GM21576 (cell line): ENCODE results near the gene CAPN7.
A peak's percentile ranks its signal among the peaks of the same experiment; 100 is the strongest.

Source experiments
- ATAC-seq: cut with Tn5 transposase; IDR thresholded peaks from one replicate; pipeline ENCODE4 v1.9.1; 2021; ENCODE audit warnings: mild to moderate bottlenecking, moderate library complexity; ENCODE audit not compliant: unreplicated experiment

CAPN7 gene

DNA sequence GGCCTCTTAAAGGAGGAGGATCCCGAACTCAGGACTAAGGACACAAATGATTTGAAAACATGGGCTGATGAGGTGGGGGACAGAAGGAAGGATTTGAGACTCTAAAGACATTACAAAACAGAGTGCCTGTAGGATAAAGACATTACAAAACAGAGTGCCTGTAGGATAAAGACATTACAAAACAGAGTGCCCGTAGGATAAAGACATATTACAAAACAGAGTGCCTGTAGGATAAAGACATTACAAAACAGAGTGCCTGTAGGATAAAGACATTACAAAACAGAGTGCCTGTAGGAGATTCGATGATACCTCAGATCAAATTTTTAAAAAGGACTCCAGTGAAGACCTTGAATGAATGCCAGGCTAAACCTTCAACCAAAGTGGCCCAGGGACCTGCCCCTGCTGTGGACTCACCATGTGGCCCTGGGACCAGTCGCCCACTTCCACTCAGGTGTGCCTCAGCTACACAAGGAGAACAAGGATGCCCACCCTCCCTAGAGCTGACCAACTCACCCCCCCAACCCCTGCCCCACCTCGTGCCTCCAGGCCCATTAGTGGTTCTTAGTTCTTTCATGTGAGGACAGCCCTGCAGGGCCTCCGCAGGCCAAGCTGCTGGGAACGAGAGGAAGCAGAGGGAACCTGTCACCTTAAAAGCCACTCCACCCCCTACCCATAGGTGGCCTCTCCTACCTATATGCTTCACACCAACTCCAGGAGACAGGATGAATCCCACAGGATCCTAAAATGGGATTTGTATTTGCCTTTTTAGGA is 66.6 kb downstream of the CAPN7 start:
- ATAC-seq: no peak

DNA sequence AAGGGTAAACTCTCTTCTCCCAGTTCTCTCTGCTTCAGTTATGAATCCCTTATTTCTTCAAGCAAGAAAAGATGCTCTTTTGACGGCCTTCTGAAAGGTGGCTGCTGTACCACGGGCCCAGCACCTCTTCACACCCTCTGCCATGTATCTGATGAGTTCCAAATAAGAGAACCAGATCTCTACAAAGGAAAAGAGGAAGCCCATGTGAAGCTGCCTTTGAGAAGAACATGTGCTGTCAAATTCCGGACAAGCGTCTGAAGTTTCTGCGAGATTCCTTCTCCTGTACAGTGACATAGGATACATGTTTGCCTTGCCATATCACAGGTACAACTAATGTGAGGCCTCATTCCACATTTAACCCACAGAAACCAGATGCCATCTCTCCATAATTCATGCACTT is 67.2 kb downstream of the CAPN7 start:
- no peak for ATAC-seq

DNA sequence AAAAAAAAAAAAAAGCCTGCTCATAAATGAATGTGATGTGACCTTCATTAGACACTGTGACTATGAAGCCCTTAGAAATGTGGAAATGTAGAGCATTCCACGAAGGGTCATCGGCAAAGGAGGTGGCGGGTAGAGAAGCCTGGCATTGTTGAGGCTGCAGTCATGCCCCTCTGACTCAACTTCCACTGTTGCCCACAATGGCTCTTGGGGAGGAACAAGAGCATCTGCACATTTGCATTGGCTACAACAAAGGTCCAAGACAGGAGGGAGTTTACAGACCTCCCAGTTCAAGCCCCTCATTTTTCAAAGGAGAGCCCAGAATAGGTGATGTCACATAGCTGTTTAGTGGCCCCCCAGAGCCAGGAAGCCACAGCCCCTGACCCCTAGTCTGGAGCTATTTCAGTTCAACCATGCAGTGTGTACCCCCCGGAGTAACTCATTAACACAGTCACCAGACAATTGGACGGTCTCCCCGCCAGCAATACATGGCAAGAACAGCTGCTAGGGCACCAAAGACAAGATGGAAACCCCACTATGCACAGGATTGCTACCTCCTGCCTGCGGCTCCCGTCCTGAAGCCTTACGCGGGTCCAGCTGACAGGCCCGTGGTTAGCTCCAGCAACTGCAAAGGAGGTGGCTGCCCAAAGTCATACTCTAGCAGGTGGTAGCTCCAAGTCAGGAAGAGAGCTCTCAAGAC is 70.1 kb downstream of the CAPN7 start:
- no peak for ATAC-seq

DNA sequence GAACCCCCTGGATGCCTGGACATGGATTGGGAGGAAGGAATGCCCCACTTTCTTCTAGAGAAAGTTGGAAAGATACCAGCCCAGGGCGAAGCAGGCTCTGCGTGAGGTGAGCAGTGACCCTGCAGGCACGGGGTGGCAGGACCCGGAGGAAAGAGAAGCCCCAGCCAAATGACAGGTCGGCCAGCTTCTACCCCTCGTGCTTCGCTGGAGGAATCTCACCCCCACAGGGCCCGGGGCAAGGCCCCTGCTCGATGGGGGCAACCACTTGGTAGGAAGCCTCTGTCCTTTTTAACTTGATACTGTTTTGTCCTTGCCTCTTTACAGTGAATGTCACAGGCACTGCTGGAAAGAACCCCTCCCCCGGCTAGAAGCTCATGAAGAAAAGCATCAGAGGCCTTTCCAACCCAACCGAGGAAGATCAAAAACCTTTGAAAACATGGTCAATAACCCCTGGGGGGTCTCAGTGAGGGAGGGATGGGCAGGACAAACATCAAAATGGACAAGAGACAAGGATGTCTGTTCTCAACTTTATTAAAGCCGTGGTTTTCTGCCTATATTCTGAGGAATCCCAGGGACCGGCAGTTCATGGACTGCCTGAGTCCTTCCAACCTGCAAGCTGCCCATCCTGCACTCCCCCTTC is 71.9 kb downstream of the CAPN7 start:
- ATAC-seq: no peak

DNA sequence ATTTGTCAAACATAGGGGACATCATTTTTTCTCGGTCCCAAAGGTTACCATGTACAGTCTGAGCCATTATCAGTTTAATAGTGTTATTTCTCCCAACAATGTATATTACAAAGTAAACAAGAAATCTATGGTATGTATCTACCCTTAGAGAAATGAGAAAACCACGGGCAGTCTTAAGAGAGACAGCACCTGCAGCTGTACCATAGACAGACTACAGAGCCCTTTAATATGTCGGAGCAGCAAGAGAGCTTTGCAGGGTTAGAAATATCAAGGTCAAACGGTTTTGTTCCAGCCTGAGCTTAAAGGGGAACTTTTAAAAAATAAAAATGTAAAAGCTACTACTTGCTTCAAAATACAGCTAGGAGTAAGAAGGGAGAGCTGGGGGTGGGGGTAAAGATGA is 73.2 kb downstream of the CAPN7 start:
- no peak for ATAC-seq

DNA sequence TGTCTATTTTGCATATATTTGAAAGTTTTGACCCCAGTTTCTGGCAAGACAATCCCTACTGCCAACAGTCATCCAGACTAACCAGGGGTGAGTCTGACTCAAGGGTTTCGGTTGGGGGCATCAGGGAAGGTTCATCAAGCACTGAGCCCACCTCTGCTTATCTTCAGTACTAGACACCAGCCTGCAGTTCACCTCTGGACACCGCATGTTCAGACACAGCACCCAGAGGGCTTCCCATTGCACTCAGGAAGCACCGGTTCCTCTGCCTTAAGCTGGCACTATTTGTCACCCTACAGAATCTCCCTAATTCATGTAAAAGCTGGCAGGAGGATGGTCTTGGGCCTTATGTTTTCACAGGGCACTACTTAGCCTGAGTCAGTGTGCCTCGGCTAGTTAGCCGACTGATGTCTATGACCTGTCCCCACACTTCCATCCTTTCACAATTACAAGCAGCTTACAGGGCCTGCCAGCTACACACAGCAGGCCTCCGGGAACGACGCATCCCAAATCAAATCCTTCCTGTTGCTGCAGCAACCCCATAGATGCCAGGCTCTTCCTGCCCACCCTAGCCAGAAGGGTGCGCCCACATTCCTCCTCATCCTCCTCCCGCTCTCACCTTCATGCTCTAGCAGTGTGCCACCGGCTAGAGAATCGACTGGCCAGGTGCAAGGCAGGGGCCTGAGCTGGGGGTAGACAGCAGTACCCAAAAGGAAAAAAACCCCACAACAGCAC is 73.8 kb downstream of the CAPN7 start:
- ATAC-seq: no peak

DNA sequence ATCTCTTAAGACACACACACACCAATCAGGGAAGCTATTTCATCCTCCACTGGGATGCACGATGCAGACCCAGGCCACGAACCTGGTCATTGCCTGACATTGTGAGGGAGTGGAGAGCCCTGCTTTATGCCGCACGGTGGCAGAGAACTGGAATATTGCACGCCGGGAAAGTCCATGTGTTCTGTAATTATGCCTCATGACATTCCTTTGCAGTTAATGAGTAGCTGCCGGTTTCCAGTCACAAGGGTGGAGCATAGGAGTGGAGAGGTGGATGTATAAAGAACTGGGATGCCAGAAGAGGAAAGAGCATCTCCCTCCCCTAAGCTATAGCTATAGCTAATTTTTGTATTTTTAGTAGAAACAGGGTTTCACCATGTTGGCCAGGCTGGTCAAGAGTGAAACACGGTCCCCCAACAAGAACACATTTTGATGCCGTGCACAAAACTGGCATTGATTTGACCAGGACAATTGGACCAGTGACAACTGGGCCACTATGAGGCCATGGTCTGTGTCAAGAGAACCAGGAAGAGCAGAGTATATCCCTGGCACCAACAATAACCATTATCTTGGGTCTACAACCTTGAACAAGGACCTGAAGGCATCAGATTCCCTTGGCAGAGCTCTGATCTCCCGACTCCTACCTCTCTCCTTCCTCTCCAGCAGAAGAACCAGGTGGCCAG is 74.9 kb downstream of the CAPN7 start:
- no peak for ATAC-seq

DNA sequence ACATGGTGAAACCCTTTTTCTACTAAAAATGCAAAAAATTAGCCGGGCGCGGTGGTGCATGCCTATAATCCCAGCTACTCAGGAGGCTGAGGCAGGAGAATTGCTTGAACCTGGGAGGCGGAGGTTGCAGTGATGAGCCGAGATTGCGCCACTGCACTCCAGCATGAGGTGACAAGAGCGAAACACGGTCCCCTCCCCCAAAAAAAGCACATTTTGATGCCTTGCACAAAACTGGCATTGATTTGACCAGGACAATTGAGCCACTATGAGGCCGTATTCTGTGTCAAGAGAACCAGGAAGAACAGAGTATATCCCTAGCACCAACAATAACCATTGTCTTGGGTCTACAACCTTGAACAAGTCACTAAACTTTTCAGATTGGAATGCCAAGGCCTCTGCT is 75.8 kb downstream of the CAPN7 start:
- ATAC-seq: no peak

DNA sequence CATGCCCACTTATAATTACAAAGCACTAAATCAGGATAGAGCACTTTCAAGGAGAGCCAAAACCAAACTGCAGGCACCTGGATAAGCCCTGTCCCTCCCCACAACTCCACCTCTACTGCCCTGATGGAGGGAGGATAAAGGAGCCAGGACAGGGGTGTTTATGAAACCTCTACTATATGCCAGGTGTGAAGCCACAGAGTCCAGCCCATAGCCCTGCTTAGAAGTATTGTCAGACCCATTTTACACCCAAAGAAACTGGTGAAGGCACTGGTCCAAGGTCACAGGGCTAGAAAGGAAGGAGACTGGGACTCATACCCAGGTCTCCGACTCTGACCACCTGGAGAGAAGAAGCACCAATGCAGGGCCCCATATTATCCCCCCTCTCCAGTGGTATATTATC is 77.7 kb downstream of the CAPN7 start:
- no peak for ATAC-seq

DNA sequence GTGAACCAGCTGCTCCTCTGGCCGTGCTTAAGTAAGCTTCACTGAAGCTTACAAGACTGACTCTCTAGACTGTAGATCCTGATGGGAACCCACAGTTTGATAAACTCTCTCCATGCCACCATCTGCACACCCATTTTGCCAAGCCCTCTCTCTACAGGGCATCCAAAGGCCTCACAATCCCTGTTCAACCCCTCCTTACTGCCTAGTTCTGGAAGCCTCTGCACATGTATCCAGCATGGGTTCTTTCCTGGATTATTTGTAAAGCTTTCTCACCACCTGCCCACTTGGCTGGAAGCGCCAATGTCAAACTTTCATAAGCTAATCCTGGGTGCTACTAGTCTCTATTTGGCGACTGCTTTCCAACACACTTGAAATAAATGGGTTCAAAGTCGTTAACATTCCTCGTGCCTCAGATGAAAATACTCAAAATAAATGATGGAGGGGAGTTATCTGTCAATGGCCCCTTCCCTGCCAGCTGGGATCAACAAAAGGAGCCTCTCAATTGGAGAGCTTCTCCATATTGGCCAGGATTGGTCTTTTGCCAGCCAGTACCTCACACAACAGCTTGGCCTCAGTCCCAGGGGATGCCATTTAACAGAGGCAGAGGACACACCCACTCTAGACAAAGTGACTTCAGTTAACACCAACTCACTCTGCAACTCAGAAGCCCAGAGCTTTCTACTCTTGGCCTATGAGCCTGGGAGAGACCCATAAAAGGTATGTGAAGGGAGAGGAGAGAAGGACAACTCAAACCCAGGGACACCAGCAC is 78.3 kb downstream of the CAPN7 start:
- no peak for ATAC-seq

DNA sequence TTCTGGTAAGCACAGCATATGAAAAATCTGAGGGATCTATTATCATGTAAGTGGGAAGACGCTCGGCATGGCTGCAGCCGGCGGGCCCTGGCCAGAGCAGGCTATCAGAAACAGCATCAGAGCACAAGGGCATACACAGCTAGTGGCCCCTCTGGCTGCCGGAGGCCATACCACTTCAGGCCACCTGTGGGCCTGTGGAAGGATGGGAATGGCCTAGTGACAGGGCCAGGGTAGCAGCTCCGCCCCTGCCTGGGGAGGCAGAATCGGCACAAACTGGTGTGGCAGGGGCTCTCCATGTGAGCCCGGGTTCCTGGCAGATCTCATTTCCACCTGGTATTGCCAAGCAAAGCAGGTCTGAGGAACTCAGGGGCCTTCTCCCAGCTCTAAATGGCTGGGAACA is 80.0 kb downstream of the CAPN7 start:
- no peak for ATAC-seq

DNA sequence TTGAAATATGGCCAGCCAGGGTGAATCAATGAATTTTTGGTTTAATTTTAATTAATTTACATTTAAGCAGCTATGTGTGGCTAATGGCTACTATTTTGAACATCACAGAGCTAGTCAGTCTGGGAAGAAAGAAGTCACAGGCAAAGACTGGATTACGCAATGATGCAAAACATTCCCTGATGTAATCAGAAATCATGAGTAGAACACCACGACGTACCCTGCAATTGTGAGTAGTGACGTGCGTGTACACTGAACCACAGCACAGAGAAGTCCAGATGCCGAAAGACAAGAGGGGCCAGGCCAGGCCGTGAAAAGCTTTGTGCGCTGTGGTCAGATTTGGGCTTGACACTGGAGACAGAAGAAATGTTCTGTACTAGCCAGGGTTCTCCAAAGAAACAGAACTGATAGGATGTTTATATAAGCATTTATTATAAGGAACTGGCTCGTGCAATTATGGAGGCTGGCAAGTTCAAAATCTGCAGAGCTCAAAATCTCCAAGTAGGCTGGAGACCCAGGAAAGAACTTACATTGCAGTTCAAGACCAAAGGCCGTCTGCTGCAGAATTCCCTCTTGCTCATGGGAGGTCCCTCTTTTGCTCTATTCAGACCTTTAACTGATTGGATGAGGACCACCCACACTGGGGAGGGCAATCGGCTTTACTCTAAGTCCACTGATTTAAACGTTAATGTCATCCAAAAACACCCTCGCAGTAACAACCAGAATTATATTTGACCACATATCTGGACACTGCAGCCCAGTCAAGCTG is 81.7 kb downstream of the CAPN7 start:
- no peak for ATAC-seq

DNA sequence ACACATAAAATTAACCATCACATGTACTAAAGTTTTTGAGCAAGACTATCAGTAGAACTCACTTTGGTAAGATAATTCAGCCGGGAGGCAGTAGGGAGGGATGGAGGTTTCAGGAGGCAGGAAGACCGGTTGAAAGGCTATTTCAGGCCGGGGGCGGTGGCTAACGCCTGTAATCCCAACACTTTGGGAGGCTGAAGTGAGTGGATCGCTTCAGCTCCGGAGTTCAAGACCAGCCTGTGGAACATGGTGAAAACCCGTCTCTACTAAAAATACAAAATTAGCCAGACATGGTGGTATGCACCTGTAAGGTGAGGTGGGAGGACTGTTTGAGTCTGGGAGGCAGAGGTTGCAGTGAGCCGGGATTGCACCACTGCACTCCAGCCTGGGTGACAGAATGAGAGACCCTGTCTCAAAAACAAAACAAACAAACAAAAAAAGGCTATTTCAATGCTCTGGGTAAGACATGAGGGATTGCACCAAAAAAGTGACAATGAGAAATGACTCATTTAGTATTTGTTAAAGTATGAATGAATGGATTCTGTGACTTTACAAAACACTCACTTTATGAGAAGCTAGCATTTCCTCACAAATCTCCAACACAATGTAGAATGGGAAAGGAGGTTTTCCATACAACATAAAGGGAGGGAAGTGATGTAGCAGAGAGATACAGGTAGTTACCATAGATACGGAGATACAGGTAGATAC is 82.4 kb downstream of the CAPN7 start:
- no peak for ATAC-seq

DNA sequence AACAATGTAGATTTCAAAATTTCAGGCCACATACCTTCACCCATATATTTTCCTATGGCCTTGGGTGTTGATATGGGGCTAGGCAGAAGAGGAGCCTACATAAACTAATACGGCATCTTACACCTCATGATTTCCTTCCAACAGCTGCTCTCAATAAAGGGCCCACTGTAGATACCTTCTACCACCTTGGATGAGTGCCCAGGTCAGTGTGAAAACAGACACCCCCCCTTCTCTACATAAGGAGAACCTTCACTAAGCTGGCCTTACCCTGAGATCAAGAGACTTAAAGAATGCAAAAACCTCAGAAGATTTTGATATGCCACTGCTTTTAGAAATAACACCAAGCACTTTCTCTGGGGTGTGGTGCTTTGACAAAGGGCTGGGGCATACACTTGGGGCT is 83.6 kb downstream of the CAPN7 start:
- no peak for ATAC-seq

DNA sequence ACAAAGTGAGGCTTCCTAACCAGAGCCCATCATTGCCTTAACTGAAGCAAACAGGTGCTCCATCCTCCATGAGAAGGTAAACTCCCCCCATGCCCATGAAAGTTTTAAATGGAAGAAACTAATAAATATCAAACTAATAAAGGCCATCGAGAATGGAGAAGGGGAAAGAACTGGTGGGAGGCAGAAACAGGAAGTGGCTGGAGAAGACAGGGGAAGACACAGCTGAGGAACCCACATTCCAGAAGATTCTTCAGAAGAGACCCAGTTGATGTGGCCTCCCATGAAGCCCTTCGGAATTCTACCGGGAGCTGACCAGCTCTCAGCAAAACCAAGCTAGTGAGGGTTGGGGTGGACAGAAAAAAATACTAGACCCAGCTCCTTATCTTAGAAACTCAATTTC is 84.7 kb downstream of the CAPN7 start:
- ATAC-seq: no peak

DNA sequence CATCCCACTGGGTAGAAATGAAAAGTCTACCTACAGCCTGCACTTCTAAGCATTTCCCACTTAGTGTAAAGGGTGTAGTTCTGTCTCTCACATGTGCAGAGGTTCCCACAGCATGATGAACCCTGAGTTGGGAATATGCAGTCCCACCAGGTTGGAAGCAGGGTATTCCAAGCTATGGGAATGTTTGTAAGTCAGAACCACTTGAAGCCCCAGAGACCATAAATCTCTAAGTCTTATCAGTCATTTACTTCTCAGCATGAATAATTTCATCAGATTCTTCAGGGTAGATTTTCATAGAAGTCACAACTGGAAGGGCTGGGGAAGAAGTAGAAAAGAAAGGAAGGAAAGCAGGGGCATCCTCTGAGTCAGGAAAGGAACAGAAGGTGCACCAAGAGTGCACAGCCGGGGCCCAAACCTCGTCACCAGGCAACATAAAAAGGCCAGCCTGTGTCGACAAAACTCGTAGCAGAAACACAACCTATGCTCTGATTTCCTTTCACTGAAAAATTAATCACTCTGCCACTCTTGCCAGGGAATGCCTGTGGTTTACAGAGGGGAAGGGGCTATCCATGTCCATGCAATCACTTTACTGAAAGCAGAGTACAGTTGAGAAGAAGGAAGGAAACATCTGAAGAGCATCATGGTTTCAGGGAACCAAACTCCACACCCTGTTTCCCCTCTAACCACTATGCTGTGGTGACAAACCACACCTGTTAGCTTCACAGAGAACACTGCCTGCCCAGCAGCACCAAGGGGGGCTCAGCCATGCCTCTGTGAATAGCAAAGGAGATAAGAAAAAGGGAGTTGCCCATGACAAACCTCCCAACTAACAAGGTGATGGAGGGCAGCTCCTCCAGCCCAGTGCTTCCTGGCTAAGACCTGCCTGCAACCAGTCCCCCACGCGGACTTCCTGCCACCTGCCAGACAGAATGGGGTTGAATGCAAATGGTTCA is 85.8 kb downstream of the CAPN7 start:
- peak; percentile 87 for ATAC-seq

DNA sequence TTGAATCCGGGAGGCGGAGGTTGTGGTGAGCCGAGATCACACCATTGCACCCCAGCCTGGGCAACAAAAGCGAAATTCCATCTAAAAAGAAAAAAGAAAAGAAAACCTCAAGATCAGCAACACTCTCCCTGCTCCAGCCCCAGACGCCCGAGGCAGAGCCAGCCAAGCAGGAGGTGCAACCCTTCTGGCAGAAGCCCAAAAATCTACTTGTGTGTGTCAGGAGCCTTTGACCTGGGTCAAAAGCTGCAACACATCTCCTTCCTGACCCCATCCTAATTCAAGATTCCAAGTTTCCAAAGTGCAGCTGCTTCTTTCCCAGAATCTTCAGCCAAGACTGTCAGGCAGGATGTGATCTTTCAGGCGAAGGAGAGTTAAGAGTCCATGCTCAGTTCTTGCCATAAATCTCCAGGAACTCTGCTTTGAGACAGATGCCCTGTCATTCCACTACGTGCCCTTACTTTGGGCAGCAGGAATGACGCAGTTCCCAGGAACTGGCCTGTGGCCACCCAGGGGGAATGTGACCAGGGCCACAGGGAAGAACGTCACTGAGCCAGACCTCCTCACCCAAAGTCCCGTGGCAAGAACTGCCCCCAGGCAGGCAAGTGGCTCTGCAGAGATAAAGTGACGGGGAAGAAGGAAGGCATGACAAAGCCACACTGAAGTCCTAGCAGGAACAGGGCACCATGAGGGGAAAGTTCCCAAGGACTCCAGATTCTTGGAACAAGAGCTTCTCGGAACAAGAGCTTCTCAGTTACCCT is 86.9 kb downstream of the CAPN7 start:
- ATAC-seq: no peak
